Measurements from ENCODE around the gene CUL4A. TPM values are rescaled to one million over a fixed set of nuclear protein-coding genes. Genes with fewer than 3 reads are reported as not detected.

The CUL4A gene
- total RNA-seq, 6 experiments from 2014 or later: 29.2 to 75.8 (median 39.5) TPM

DNA sequence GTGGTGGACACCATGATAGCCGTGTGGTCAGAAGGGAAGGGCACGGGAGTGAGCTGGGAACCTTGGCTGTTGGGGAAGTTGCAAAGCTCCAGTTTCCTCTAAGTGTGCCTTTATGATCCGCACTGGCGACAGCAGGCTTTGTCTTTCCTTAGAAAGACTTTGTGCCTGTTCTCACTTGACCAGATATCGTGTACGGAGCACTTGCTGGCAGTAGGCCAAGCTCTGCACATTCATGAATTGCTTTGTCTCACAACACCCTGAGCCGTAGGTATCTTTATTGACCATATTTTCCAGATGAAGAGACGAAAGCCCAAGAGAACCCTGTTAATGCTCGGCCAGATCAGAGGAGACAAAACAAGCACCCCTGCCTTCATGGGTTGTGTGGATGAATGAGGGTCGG is 15.1 kb downstream of the CUL4A start:
- Histone ChIP-seq H3K36me3 (peaks cover 0 to 42% (median 2%) of the 10 kb centered on the region in 4 donors), H3K4me1 (peaks cover 0 to 14% (median 6%) of the 10 kb centered on the region in 4 donors), H3K9me3 (no peaks in the 10 kb centered on the region), H3K4me3 (no peak overlapping the region), H3K27ac (no peak overlapping the region), H3K27me3 (no peaks in the 10 kb centered on the region)
- 91% methylated on average over 3 of the region's 10 CpGs for WGBS (ENCODE audit: insufficient coverage, low coverage, low lambda C conversion rate, missing lambda C conversion rate)
- intact Hi-C loops (cut with DNase I): no loop called here
- no peak for DNase-seq
- no peak for ATAC-seq
- no peak for TF ChIP-seq POLR2A (IDR thresholded peaks at IDR 0.05)
- TF ChIP-seq, protein P1, sequence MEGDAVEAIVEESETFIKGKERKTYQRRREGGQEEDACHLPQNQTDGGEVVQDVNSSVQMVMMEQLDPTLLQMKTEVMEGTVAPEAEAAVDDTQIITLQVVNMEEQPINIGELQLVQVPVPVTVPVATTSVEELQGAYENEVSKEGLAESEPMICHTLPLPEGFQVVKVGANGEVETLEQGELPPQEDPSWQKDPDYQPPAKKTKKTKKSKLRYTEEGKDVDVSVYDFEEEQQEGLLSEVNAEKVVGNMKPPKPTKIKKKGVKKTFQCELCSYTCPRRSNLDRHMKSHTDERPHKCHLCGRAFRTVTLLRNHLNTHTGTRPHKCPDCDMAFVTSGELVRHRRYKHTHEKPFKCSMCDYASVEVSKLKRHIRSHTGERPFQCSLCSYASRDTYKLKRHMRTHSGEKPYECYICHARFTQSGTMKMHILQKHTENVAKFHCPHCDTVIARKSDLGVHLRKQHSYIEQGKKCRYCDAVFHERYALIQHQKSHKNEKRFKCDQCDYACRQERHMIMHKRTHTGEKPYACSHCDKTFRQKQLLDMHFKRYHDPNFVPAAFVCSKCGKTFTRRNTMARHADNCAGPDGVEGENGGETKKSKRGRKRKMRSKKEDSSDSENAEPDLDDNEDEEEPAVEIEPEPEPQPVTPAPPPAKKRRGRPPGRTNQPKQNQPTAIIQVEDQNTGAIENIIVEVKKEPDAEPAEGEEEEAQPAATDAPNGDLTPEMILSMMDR (IDR thresholded peaks at IDR 0.05): no peak

DNA sequence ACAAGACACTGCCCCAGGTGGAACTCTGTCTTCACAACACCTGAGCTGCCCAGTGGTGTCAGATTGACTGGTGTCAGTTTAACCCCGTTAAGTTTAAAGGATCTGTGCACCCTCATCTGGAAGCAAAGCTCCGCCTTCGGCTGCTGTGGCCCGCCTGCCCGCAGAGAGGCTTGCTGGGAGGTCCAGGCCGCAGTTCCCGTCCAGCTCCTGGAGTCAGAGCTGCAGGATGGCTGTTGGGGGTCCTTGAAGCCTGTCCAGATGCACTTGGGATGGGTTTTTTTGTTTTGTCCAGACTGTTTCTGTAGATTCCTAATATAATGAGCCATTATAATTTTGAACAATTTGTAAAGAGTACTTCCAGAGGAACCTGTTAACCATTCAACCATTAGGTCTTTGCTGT is 16.1 kb downstream of the CUL4A start:
- Histone ChIP-seq H3K4me1 (peaks cover 0 to 5% (median 2%) of the 10 kb centered on the region in 4 donors), H3K27ac (no peak overlapping the region), H3K36me3 (peaks cover 0 to 48% (median 6%) of the 10 kb centered on the region in 4 donors), H3K27me3 (no peaks in the 10 kb centered on the region), H3K4me3 (no peak overlapping the region), H3K9me3 (no peaks in the 10 kb centered on the region)
- TF ChIP-seq, protein P1 (IDR thresholded peaks at IDR 0.05): no peak
- TF ChIP-seq POLR2A (IDR thresholded peaks at IDR 0.05): no peak
- intact Hi-C loops (cut with DNase I): no loop called here
- WGBS (ENCODE audit: insufficient coverage, low coverage, low lambda C conversion rate, missing lambda C conversion rate): 100% methylated on average over 3 of the region's 7 CpGs
- no peak for DNase-seq
- ATAC-seq: no peak

DNA sequence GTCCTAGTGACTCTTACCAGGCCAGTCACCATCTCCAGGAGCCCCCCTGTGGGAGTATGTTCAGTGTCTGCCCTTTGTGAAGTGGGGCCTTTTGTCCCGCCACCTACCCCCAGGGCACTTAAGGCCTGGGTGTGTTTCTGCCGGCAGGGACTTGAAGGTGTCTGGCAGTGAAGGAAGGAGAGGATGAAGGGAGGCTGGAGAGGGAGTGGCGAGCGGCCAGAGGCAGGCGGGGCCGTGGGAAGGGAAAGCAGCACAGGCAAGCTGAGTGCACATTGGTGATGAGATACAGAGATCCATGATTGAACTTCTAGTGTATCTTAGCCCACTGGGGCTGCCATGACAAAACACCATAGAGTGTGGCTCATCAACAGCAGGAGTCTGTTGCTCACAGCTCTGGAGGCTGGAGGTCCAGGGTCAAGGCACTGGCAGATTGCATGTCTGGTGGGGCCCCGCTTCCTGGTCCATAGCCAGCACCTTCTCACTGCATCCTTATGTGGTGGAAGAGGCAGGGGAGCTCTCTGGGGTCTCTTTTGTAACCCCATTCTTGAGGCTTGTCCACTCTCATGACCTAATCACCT is 17.5 kb downstream of the CUL4A start:
- ATAC-seq: no peak
- TF ChIP-seq POLR2A (IDR thresholded peaks at IDR 0.05): no peak
- TF ChIP-seq, protein P1 (IDR thresholded peaks at IDR 0.05): no peak
- no peaks in the 10 kb centered on the region for H3K27me3 ChIP-seq
- WGBS (ENCODE audit: insufficient coverage, low coverage, low lambda C conversion rate, missing lambda C conversion rate): no CpG with 5 or more reads among the region's 7 CpGs
- DNase-seq: no peak
- no peak overlapping the region for H3K27ac ChIP-seq
- no peaks in the 10 kb centered on the region for H3K4me1 ChIP-seq
- H3K36me3 ChIP-seq: peaks cover 0 to 46% (median 6%) of the 10 kb centered on the region in 4 donors
- intact Hi-C loops (cut with DNase I): no loop called here
- no peaks in the 10 kb centered on the region for H3K9me3 ChIP-seq
- no peak overlapping the region for H3K4me3 ChIP-seq

DNA sequence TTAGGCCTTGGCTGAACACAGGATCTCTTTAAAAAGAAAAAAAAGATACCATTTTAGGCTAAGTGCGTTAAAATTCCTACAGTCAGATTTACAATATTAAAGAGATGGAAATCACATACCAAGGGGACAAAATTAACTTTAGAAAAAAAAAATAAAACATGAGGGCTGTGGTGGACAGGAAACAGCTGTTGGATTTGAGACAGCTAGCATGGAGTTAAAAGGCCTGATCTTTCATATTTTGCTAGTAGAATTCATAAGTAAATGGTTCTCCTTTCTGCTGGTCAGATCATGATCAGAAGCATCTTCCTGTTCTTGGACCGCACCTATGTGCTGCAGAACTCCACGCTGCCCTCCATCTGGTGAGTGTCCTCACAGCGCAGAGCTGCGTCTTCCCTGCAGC is 19.7 kb downstream of the CUL4A start:
- TF ChIP-seq POLR2A (IDR thresholded peaks at IDR 0.05): no peak
- TF ChIP-seq, protein P1 (IDR thresholded peaks at IDR 0.05): no peak
- DNase-seq (no peak), ATAC-seq (no peak)
- WGBS (ENCODE audit: insufficient coverage, low coverage, low lambda C conversion rate, missing lambda C conversion rate): 97% methylated on average over 3 of the region's 5 CpGs
- Histone ChIP-seq H3K9me3 (no peaks in the 10 kb centered on the region), H3K27ac (no peak overlapping the region), H3K4me3 (no peak overlapping the region), H3K4me1 (no peaks in the 10 kb centered on the region), H3K27me3 (no peaks in the 10 kb centered on the region), H3K36me3 (peaks cover 0 to 46% (median 6%) of the 10 kb centered on the region in 4 donors)
- intact Hi-C loops (cut with DNase I): no loop called here
